GM12878 (cell line): Measurements from ENCODE around the gene PADI4. TPM values are rescaled to one million over a fixed set of nuclear protein-coding genes. Genes with fewer than 3 reads are reported as not detected.

Source experiments
- ATAC-seq: fragments of 200-7000 bp; cut with Tn5 transposase; 3 replicates; pipeline ENCODE4 v1.9.1; 2020; ENCODE audit warnings: mild to moderate bottlenecking, moderate library complexity
- BruUV-seq: library from RNA; stranded (reverse); fragments of 400-500 nt; replicated peaks from 2 replicates; lab custom pipeline; 2021; lab: Mats Ljungman, UMichigan
- CTCF ChIA-PET: fragments of 300-600 bp; sonication (Branson Sonifier 250); formaldehyde crosslinking; extraction: SDS; loops from one replicate; lab custom pipeline; 2021; ENCODE audit warnings: inconsistent platforms; lab: Yijun Ruan, JAX
- POLR2A ChIA-PET: fragments of 350-600 bp; formaldehyde crosslinking; extraction: SDS; loops from one replicate; lab custom pipeline; 2021; ENCODE audit warnings: inconsistent platforms; lab: Charles Lee
- RAD21 ChIA-PET: fragments of 300-600 bp; sonication (Branson Sonifier 250); formaldehyde crosslinking; loops from one replicate; lab custom pipeline; 2023; ENCODE audit warnings: antibody characterized with exemption; ENCODE audit not compliant: unreplicated experiment; lab: Charles Lee
- SMC1A ChIA-PET: fragments of 300-600 bp; sonication (Branson Sonifier 250); formaldehyde crosslinking; loops from one replicate; lab custom pipeline; 2023; ENCODE audit not compliant: unreplicated experiment, uncharacterized antibody; lab: Charles Lee
- DNase-seq: peaks from one replicate; pipeline ENCODE4 v3.0.0-alpha.2; 2011; ENCODE audit warnings: low read depth, low spot score
- FAIRE-seq: peaks from 3 replicates; lab custom pipeline; 2011; peaks lifted over from hg19 to GRCh38; lab: Jason Lieb, UNC
- H2AFZ ChIP-seq: 2 replicates; pipeline ENCODE4 v1.6.0; 2011; ENCODE audit warnings: low read depth, low read length, control low read depth; ENCODE audit not compliant: control insufficient read depth
- H3K27ac ChIP-seq: 2 replicates; pipeline ENCODE4 v1.5.1; 2011; ENCODE audit warnings: control low read depth; ENCODE audit not compliant: control insufficient read depth, insufficient read depth
- H3K27me3 ChIP-seq, 2 experiments: replicated peaks in 1 of 2; 2 replicates each; pipeline versions ENCODE4 v1.6.0 to v1.6.1; 2011; ENCODE audit warnings: low read length in 1 of 2; ENCODE audit not compliant: control insufficient read depth in 2 of 2, insufficient read depth in 2 of 2
- H3K36me3 ChIP-seq, 2 experiments: 2 replicates each; pipeline ENCODE4 v1.5.1; 2011; ENCODE audit warnings: low read length in 1 of 2; ENCODE audit not compliant: control insufficient read depth in 2 of 2, insufficient read depth in 2 of 2
- H3K4me1 ChIP-seq: 2 replicates; pipeline ENCODE4 v1.6.1; 2011; ENCODE audit warnings: mild to moderate bottlenecking, low read length, moderate library complexity, mixed read lengths; ENCODE audit not compliant: control insufficient read depth, insufficient read depth
- H3K4me2 ChIP-seq: 2 replicates; pipeline ENCODE4 v1.6.0; 2011; ENCODE audit warnings: control low read depth; ENCODE audit not compliant: control insufficient read depth, insufficient read depth
- H3K4me3 ChIP-seq: fragments of 200-600 bp; sonication (generic); 2 replicates; pipeline ENCODE4 v1.5.1; 2016
- H3K79me2 ChIP-seq: 2 replicates; pipeline ENCODE4 v1.6.0; 2011; ENCODE audit warnings: low read length; ENCODE audit not compliant: control insufficient read depth, insufficient read depth
- H3K9ac ChIP-seq: 2 replicates; pipeline ENCODE4 v1.8.0; 2011; ENCODE audit warnings: low read length, control low read depth, mixed read lengths; ENCODE audit not compliant: control insufficient read depth, insufficient read depth
- H3K9me3 ChIP-seq: replicated peaks from 3 replicates; pipeline ENCODE4 v1.5.1; 2011; ENCODE audit warnings: mild to moderate bottlenecking, low read length; ENCODE audit not compliant: control insufficient read depth, insufficient read depth
- H4K20me1 ChIP-seq: 2 replicates; pipeline ENCODE4 v1.6.0; 2011; ENCODE audit not compliant: control insufficient read depth, insufficient read depth
- BHLHE40 ChIP-seq, 2 experiments: fragments of 450-650 bp in 1 of 2; IDR thresholded peaks; 2 replicates each; pipeline ENCODE4 v1.6.1; 2011 to 2017; ENCODE audit warnings: low read depth in 2 of 2, borderline replicate concordance in 1 of 2, improper control_type of control experiment in 1 of 2, low read length in 1 of 2, mild to moderate bottlenecking in 1 of 2
- CUX1 ChIP-seq: IDR thresholded peaks from 2 replicates; pipeline ENCODE4 v1.6.1; 2012; ENCODE audit warnings: improper control_type of control experiment, low read depth, low read length; ENCODE audit not compliant: insufficient replicate concordance
- EP300 ChIP-seq, 2 experiments: fragments of 150-350 bp in 1 of 2; IDR thresholded peaks; 2 replicates each; pipeline ENCODE4 v1.6.1; 2011 to 2012; ENCODE audit warnings: low read depth in 2 of 2, low read length in 2 of 2, borderline replicate concordance in 1 of 2, improper control_type of control experiment in 1 of 2, inconsistent platforms in 1 of 2; ENCODE audit not compliant: control insufficient read depth in 1 of 2
- GABPA ChIP-seq: IDR thresholded peaks from 2 replicates; pipeline ENCODE4 v1.6.1; 2014; ENCODE audit warnings: antibody characterized with exemption, low read depth, mild to moderate bottlenecking, inconsistent platforms
- IRF4 ChIP-seq: IDR thresholded peaks from 2 replicates; pipeline ENCODE4 v1.6.1; 2011; ENCODE audit warnings: low read depth, low read length
- NR2F1 ChIP-seq: fragments of 450-650 bp; conservative IDR thresholded peaks from 2 replicates; pipeline ENCODE4 v1.6.1; 2017; ENCODE audit warnings: mild to moderate bottlenecking
- RUNX3 ChIP-seq: IDR thresholded peaks from 2 replicates; pipeline ENCODE4 v1.6.1; 2012; ENCODE audit warnings: low read length, inconsistent platforms
- USF1 ChIP-seq: IDR thresholded peaks from 2 replicates; pipeline ENCODE4 v1.6.1; 2011; ENCODE audit warnings: borderline replicate concordance, low read depth, mild to moderate bottlenecking, moderate library complexity, mixed read lengths, low read length; ENCODE audit not compliant: insufficient read depth; ENCODE audit errors: extremely low read length
- ZSCAN29 ChIP-seq: fragments of 450-650 bp; IDR thresholded peaks from 2 replicates; pipeline ENCODE4 v1.6.1; 2017; ENCODE audit warnings: mild to moderate bottlenecking, moderate library complexity
- WGBS: methylation state at CpG from one replicate; pipeline ENCODE4 v1.1.6; 2016; ENCODE audit warnings: low lambda C conversion rate; ENCODE audit not compliant: insufficient replicate concordance, insufficient coverage; ENCODE audit errors: missing lambda C conversion rate; 5-methylcytosine and 5-hydroxymethylcytosine counted together
- in situ Hi-C: fragments of 300-500 bp; cut with MboI; formaldehyde crosslinking; loops from 9 replicates; pipeline ENCODE4 v1.14.3; 2018; ENCODE audit warnings: mixed read lengths
- intact Hi-C: fragments of 100-400 bp; cut with micrococcal nuclease; formaldehyde crosslinking; loops from one replicate; pipeline ENCODE4 v1.14.2; 2022; ENCODE audit not compliant: unreplicated experiment
- polyA plus RNA-seq, 11 experiments: library from polyadenylated mRNA; depleted of rRNA in 4 of 11; unstranded in 6 of 11; stranded (reverse) in 5 of 11; fragments of >200 nt; fragmentation: Nextera tagmentation in 4 of 11; fragmentation: Illumina TruSeq in 1 of 11; extraction: Ambion mirVana in 4 of 11; extraction: Trizol in 1 of 11; gene quantifications; 1 replicate in 1 of 11; 2 replicates in 10 of 11; pipeline versions ENCODE4 v1.2.1 to v1.2.3, GENCODE V29; 2011 to 2016; ENCODE audit warnings: inconsistent platforms in 2 of 11, missing spikeins in 2 of 11, low read depth in 1 of 11
- total RNA-seq, 4 experiments: library from RNA; depleted of rRNA in 3 of 4; stranded (reverse); fragments of >200 nt in 3 of 4; fragmentation: Illumina TruSeq in 1 of 4; extraction: Trizol in 1 of 4; gene quantifications; 2 replicates each; pipeline versions ENCODE4 v1.2.1 to v1.2.3, GENCODE V29; 2013 to 2021

Gene PADI4
- total and polyA plus RNA-seq, 10 of the 15 experiments (the other 5 are each of a cell fraction or from before 2014, with no cell fraction given): 0.08 to 0.47 (median 0.15) TPM; not detected in 3

GRCh38 chr1:17361687-17362086 is 53.7 kb downstream of the PADI4 start:
- H3K9me3 ChIP-seq: no peaks in the 10 kb centered on the region
- no peaks in the 10 kb centered on the region for H3K4me1 ChIP-seq
- no peaks in the 10 kb centered on the region for H3K36me3 ChIP-seq
- H3K9ac ChIP-seq: no peak overlapping the region
- no TSS peak for BruUV-seq
- no peak overlapping the region for H3K27ac ChIP-seq
- in situ Hi-C loops (no loop called here), intact Hi-C loops (no loop called here)
- no peak overlapping the region for H3K4me3 ChIP-seq
- SMC1A ChIA-PET: no interaction called here
- H4K20me1 ChIP-seq: no peaks in the 10 kb centered on the region
- CTCF ChIA-PET: no interaction called here
- DNase-seq (no peak), FAIRE-seq (no peak), ATAC-seq (no peak)
- no peak overlapping the region for H2AFZ ChIP-seq
- RAD21 ChIA-PET: no interaction called here
- no peaks in the 10 kb centered on the region; a peak in 1 of 4 replicates for H3K27me3 ChIP-seq
- H3K4me2 ChIP-seq: no peak overlapping the region
- TF ChIP-seq EP300 (IDR thresholded peaks at IDR 0.05; ENCODE audit: borderline replicate concordance in 1 of 2, control insufficient read depth in 1 of 2, low read depth in 2 of 2, low read length in 2 of 2) (no peak), RUNX3 (no peak), USF1 (no peak), GABPA (no peak), NR2F1 (no peak), ZSCAN29 (no peak), BHLHE40 (IDR thresholded peaks at IDR 0.05; ENCODE audit: borderline replicate concordance in 1 of 2, low read depth in 2 of 2, low read length in 1 of 2) (no peak)
- POLR2A ChIA-PET: no interaction called here
- 46% methylated on average over 4 of the region's 4 CpGs for WGBS
- no peaks in the 10 kb centered on the region for H3K79me2 ChIP-seq

GRCh38 chr1:17363351-17363750 is 55.4 kb downstream of the PADI4 start:
- Histone ChIP-seq H3K4me3 (no peak overlapping the region), H2AFZ (no peak overlapping the region), H4K20me1 (no peaks in the 10 kb centered on the region), H3K4me2 (no peak overlapping the region), H3K27ac (no peak overlapping the region), H3K79me2 (no peaks in the 10 kb centered on the region), H3K4me1 (no peaks in the 10 kb centered on the region), H3K27me3 (no peaks in the 10 kb centered on the region), H3K36me3 (no peaks in the 10 kb centered on the region), H3K9me3 (no peaks in the 10 kb centered on the region), H3K9ac (no peak overlapping the region)
- intact Hi-C loops (no loop called here), in situ Hi-C loops (no loop called here)
- ChIA-PET CTCF (no interaction called here), POLR2A (no interaction called here), SMC1A (no interaction called here), RAD21 (no interaction called here)
- BruUV-seq: no TSS peak
- DNase-seq (no peak), ATAC-seq (no peak), FAIRE-seq (no peak)
- WGBS: 40% methylated on average over 12 of the region's 12 CpGs
- TF ChIP-seq CUX1 (no peak), IRF4 (no peak)
